ENCODE measurements around the gene DIPK1B. TPM values are rescaled to one million over a fixed set of nuclear protein-coding genes. Genes with fewer than 3 reads are reported as not detected.

Gene DIPK1B
- total RNA-seq, 1 donor from 2014 or later = 293 TPM

DNA sequence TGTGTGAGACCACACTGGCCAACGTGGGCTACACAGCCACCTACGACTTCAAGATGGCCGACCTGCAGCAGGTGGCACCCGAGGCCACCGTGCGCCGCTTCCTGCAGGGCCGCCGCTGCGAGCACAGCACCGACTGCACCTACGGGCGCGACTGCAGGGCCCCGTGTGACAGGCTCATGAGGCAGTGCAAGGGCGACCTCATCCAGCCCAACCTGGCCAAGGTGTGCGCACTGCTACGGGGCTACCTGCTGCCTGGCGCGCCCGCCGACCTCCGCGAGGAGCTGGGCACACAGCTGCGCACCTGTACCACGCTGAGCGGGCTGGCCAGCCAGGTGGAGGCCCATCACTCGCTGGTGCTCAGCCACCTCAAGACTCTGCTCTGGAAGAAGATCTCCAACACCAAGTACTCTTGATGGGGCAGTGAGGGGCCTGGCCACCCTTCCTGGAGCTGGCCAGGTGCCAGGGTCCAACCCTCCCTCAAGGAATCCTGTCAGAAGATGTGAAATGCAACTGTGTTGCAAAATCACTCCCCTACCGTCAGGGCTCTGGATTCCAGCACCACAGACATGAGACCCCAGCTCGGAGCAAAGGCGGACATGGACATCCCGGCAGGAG is 11.1 kb downstream of the DIPK1B start:
- Mint-ChIP-seq H3K4me1 (ENCODE audit: unreplicated experiment) (peaks cover 23% of the 10 kb centered on the region), H3K27me3 (ENCODE audit: unreplicated experiment) (peaks cover 30% of the 10 kb centered on the region), H3K27ac (ENCODE audit: unreplicated experiment) (peak overlapping the region; percentile 48), H3K4me3 (ENCODE audit: unreplicated experiment) (no peak overlapping the region), H3K9me3 (ENCODE audit: unreplicated experiment) (no peaks in the 10 kb centered on the region), H3K36me3 (ENCODE audit: low read depth, unreplicated experiment) (peaks cover 28% of the 10 kb centered on the region)
- TF ChIP-seq CTCF (IDR thresholded peaks at IDR 0.05; ENCODE audit: unreplicated experiment) = no peak
- no peak for DNase-seq (ENCODE audit: low spot score)

GRCh38 chr9:136723989-136724388 is 11.6 kb downstream of the DIPK1B start:
- Mint-ChIP-seq H3K9me3 (ENCODE audit: unreplicated experiment) (no peaks in the 10 kb centered on the region), H3K27me3 (ENCODE audit: unreplicated experiment) (peaks cover 30% of the 10 kb centered on the region), H3K4me1 (ENCODE audit: unreplicated experiment) (peaks cover 23% of the 10 kb centered on the region), H3K36me3 (ENCODE audit: low read depth, unreplicated experiment) (peaks cover 28% of the 10 kb centered on the region), H3K27ac (ENCODE audit: unreplicated experiment) (peak overlapping the region; percentile 48), H3K4me3 (ENCODE audit: unreplicated experiment) (peak overlapping the region; percentile 67)
- DNase-seq (ENCODE audit: low spot score) = no peak
- TF ChIP-seq CTCF (IDR thresholded peaks at IDR 0.05; ENCODE audit: unreplicated experiment) = no peak

GRCh38 chr9:136724772-136725171 is 12.4 kb downstream of the DIPK1B start:
- H3K36me3 Mint-ChIP-seq (ENCODE audit: low read depth, unreplicated experiment) = peaks cover 31% of the 10 kb centered on the region
- peaks cover 32% of the 10 kb centered on the region for H3K27me3 Mint-ChIP-seq (ENCODE audit: unreplicated experiment)
- no peaks in the 10 kb centered on the region for H3K9me3 Mint-ChIP-seq (ENCODE audit: unreplicated experiment)
- H3K27ac Mint-ChIP-seq (ENCODE audit: unreplicated experiment) = no peak overlapping the region
- H3K4me1 Mint-ChIP-seq (ENCODE audit: unreplicated experiment) = peaks cover 23% of the 10 kb centered on the region
- peak overlapping the region; percentile 37 for H3K4me3 Mint-ChIP-seq (ENCODE audit: unreplicated experiment)
- DNase-seq (ENCODE audit: low spot score) = no peak
- TF ChIP-seq CTCF (IDR thresholded peaks at IDR 0.05; ENCODE audit: unreplicated experiment) = no peak

DNA sequence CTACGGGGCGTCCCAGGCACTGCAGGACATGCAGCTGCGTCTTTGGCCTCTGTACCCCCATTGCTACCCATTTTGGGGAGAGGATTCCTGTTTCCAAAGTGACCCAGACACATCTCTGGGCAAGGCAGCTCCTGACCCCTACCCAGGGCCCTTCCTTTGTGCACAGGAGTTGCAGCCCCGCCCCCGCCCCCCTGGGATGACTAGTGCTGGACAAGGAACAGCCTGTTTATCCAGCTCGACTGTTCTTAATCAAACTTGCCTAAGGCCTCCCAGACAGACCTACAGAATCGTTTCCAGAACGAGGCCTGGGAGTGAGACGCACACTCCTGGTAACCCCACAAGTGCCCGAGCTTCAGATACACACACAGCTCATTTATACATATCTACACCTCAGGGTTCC is 13.2 kb downstream of the DIPK1B start:
- Mint-ChIP-seq H3K9me3 (ENCODE audit: unreplicated experiment) (no peaks in the 10 kb centered on the region), H3K27me3 (ENCODE audit: unreplicated experiment) (peaks cover 36% of the 10 kb centered on the region), H3K4me1 (ENCODE audit: unreplicated experiment) (peaks cover 23% of the 10 kb centered on the region), H3K27ac (ENCODE audit: unreplicated experiment) (no peak overlapping the region), H3K4me3 (ENCODE audit: unreplicated experiment) (peak overlapping the region; percentile 98), H3K36me3 (ENCODE audit: low read depth, unreplicated experiment) (peaks cover 28% of the 10 kb centered on the region)
- no peak for DNase-seq (ENCODE audit: low spot score)
- no peak for TF ChIP-seq CTCF (IDR thresholded peaks at IDR 0.05; ENCODE audit: unreplicated experiment)

GRCh38 chr9:136726118-136726517 is 13.7 kb downstream of the DIPK1B start:
- H3K36me3 Mint-ChIP-seq (ENCODE audit: low read depth, unreplicated experiment) = peaks cover 26% of the 10 kb centered on the region
- H3K9me3 Mint-ChIP-seq (ENCODE audit: unreplicated experiment) = no peaks in the 10 kb centered on the region
- peak overlapping the region; percentile 98 for H3K4me3 Mint-ChIP-seq (ENCODE audit: unreplicated experiment)
- no peak for TF ChIP-seq CTCF (IDR thresholded peaks at IDR 0.05; ENCODE audit: unreplicated experiment)
- peaks cover 37% of the 10 kb centered on the region for H3K27me3 Mint-ChIP-seq (ENCODE audit: unreplicated experiment)
- peaks cover 23% of the 10 kb centered on the region for H3K4me1 Mint-ChIP-seq (ENCODE audit: unreplicated experiment)
- peak overlapping the region; percentile 49 for H3K27ac Mint-ChIP-seq (ENCODE audit: unreplicated experiment)
- no peak for DNase-seq (ENCODE audit: low spot score)

Data from endothelial cell (in vitro differentiated cells).